Activated B cell treated with CpG ODN at 0.5 μM for 24 hours (primary cell): ENCODE data around the gene PPIL1. TPM values are rescaled to one million over a fixed set of nuclear protein-coding genes. Genes with fewer than 3 reads are reported as not detected.

ENCODE experiments used
- ATAC-seq: fragments of 200-7000 bp; cut with Tn5 transposase; one replicate; pipeline ENCODE4 v1.10.0; 2021; ENCODE audit warnings: low read depth, mild to moderate bottlenecking, moderate library complexity
- CTCF ChIA-PET: fragments of 350-600 bp; sonication (Branson Sonifier 250); formaldehyde crosslinking; loops from one replicate; lab custom pipeline; 2021; ENCODE audit warnings: antibody characterized with exemption; lab: Charles Lee
- POLR2A ChIA-PET: fragments of 350-600 bp; sonication (Branson Sonifier 250); formaldehyde crosslinking; loops from one replicate; lab custom pipeline; 2021; ENCODE audit warnings: antibody characterized with exemption; lab: Charles Lee
- DNase-seq: peaks from one replicate; pipeline ENCODE4 v3.0.0; 2022
- H3K27ac Mint-ChIP-seq: one replicate; pipeline ENCODE4 v1.8.0; 2020; ENCODE audit warnings: mixed read lengths
- H3K27me3 Mint-ChIP-seq: one replicate; pipeline ENCODE4 v1.8.0; 2021; ENCODE audit warnings: mixed read lengths
- H3K36me3 Mint-ChIP-seq: one replicate; pipeline ENCODE4 v1.8.0; 2021; ENCODE audit warnings: low read depth, mixed read lengths
- H3K4me1 Mint-ChIP-seq: one replicate; pipeline ENCODE4 v1.8.0; 2021; ENCODE audit warnings: mixed read lengths
- H3K4me3 Mint-ChIP-seq: one replicate; pipeline ENCODE4 v1.8.0; 2020; ENCODE audit warnings: mild to moderate bottlenecking, mixed read lengths
- H3K9me3 Mint-ChIP-seq: one replicate; pipeline ENCODE4 v1.8.0; 2020; ENCODE audit warnings: mixed read lengths
- intact Hi-C: fragments of 100-400 bp; cut with micrococcal nuclease; formaldehyde crosslinking; loops from one replicate; pipeline ENCODE4 v1.15.1; 2024
- total RNA-seq: library from RNA; stranded (reverse); gene quantifications from 2 replicates; pipeline ENCODE4 v1.2.3, GENCODE V29; 2022
- TF ChIP-seq, protein P1 (sequence below): fragments of 200-600 bp; IDR thresholded peaks from one replicate; pipeline ENCODE4 v1.8.0; 2022; ENCODE audit warnings: antibody characterized with exemption, mild to moderate bottlenecking

PPIL1 gene
- total RNA-seq, 1 donor from 2014 or later: 23.4 TPM

DNA sequence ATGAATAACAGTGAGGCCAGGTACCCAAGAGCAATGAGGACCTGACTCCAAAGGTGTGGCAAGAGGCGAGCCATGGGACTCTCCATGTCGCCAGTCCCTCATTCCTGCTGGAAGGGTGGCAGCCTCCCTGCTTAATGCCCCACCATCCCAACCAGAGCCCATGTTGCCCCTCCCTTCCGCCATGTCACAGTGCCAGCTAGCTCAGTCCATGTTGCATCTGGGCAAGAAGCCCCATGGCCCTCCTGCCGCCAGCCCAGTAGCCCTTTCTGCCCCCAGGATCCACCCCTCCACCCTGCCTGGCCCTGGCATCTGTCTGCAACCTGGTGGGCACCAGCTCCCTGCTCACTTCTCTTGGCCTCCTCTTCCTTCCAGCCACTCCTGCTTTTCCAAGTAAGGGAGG, 29.4 kb downstream of the PPIL1 start:
- POLR2A ChIA-PET: no interaction called here
- Mint-ChIP-seq H3K9me3 (no peaks in the 10 kb centered on the region), H3K27ac (no peak overlapping the region), H3K4me3 (no peak overlapping the region), H3K36me3 (peaks cover under 1% of the 10 kb centered on the region), H3K27me3 (peaks cover 7% of the 10 kb centered on the region), H3K4me1 (peaks cover 13% of the 10 kb centered on the region)
- TF ChIP-seq, protein P1, sequence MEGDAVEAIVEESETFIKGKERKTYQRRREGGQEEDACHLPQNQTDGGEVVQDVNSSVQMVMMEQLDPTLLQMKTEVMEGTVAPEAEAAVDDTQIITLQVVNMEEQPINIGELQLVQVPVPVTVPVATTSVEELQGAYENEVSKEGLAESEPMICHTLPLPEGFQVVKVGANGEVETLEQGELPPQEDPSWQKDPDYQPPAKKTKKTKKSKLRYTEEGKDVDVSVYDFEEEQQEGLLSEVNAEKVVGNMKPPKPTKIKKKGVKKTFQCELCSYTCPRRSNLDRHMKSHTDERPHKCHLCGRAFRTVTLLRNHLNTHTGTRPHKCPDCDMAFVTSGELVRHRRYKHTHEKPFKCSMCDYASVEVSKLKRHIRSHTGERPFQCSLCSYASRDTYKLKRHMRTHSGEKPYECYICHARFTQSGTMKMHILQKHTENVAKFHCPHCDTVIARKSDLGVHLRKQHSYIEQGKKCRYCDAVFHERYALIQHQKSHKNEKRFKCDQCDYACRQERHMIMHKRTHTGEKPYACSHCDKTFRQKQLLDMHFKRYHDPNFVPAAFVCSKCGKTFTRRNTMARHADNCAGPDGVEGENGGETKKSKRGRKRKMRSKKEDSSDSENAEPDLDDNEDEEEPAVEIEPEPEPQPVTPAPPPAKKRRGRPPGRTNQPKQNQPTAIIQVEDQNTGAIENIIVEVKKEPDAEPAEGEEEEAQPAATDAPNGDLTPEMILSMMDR: no peak
- DNase-seq: no peak
- intact Hi-C loops: no loop called here
- CTCF ChIA-PET: no interaction called here
- no peak for ATAC-seq

DNA sequence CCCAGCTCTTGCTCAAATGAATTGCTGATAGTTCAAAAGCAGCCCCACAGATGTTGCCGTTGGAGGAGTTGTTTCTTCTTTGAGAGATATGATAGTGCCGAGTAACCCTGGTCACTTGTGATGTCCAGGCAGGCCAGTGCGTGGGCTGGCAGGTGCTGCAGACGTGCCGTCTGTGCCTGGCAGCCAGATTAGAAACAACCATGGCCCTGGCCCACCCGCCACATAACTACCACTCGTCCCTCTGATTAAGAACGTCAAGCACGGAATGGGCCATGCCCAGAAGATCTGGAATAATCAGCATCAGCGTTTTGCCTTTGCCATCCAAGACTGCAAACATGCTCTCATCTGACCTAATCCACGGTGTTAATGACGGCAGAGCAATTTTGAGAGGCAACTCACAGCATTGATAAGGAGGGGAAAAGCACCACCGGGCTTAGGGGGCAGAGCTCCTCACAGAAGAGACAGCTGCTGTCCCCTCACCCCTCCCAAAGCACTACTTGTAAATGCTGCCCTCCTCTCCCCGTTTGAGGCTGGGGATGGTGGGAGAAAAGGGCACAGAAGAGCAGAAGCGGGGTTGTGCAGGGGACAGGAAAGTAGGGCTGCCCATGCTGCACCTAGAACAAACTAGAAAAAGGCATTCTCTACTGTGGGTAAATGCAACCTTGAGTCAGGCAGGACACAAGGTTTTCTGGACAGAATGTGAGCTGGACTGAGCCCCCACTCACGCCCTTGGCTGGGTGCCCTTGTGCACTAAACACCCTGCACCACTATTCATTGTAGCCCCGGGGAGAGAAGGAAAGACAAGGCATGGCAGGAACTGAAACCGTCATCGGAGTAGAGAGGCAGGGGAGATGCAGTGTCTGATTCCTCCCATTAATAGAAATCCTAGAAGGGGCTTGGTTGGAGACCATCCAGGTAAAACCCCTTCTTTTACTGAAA, 30.1 kb downstream of the PPIL1 start:
- no peak for ATAC-seq
- Mint-ChIP-seq H3K4me1 (peaks cover 15% of the 10 kb centered on the region), H3K36me3 (no peaks in the 10 kb centered on the region), H3K9me3 (no peaks in the 10 kb centered on the region), H3K27ac (no peak overlapping the region), H3K27me3 (peaks cover 8% of the 10 kb centered on the region), H3K4me3 (no peak overlapping the region)
- ChIA-PET POLR2A (no interaction called here), CTCF (no interaction called here)
- intact Hi-C loops: no loop called here
- TF ChIP-seq, protein P1: no peak
- no peak for DNase-seq

DNA sequence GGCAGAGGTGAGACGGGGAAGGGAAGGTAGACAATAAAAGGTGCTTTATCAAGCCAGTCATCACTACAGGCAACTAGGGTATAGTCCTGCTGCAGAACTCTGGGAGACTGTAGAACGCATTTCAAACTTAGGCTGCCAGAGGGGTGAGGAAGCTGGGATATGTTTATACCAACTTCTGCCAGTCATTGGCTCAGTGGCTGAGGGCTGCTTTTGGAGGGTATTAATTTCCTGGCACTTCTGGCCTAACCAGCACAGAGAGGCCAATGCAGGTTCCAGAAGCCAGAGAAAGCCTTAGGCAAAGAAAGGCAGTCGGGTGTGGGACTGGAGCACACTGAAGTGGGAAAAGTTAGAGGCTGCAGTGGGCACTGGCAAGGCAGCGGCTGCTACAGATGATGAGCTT, 31.4 kb downstream of the PPIL1 start:
- intact Hi-C loops: no loop called here
- peaks cover 15% of the 10 kb centered on the region for H3K4me1 Mint-ChIP-seq
- no peak overlapping the region for H3K4me3 Mint-ChIP-seq
- peaks cover 17% of the 10 kb centered on the region for H3K27me3 Mint-ChIP-seq
- no peak for DNase-seq
- TF ChIP-seq, protein P1: no peak
- H3K9me3 Mint-ChIP-seq: no peaks in the 10 kb centered on the region
- ChIA-PET CTCF (no interaction called here), POLR2A (no interaction called here)
- ATAC-seq: no peak
- no peaks in the 10 kb centered on the region for H3K36me3 Mint-ChIP-seq
- no peak overlapping the region for H3K27ac Mint-ChIP-seq

DNA sequence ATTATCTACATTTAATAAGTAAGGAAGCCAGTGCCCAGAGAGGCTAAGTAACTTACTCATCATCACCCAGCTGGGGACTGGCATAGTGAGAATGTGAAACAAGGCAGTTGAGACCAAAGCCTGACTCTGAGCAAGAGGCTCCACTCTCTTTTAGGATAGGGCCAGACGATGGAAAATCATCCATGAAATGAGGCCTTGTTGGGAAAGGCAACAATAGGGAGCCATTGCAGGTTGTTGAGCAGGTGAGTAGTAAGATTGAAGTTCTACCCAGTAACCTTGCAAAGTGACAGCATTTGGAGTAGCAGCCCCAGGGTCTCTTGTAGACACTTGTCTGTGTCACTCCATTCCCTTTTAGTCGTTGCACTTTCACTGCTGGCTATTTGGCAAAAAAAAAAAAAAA, 32.8 kb downstream of the PPIL1 start:
- peaks cover 15% of the 10 kb centered on the region for H3K4me1 Mint-ChIP-seq
- no peak overlapping the region for H3K4me3 Mint-ChIP-seq
- no peaks in the 10 kb centered on the region for H3K36me3 Mint-ChIP-seq
- TF ChIP-seq, protein P1: no peak
- DNase-seq: no peak
- ChIA-PET CTCF (interaction anchor here (2.6 kb wide), 1 partner anchor 10 kb away, joined by 8 read pairs; no protein-coding TSS in a partner anchor), POLR2A (no interaction called here)
- H3K27me3 Mint-ChIP-seq: peaks cover 26% of the 10 kb centered on the region
- H3K27ac Mint-ChIP-seq: no peak overlapping the region
- no peak for ATAC-seq
- H3K9me3 Mint-ChIP-seq: no peaks in the 10 kb centered on the region
- intact Hi-C loops: no loop called here
